IMR-90 (cell line): ENCODE results near the gene CCNYL1. TPM values are rescaled to one million over a fixed set of nuclear protein-coding genes. Genes with fewer than 3 reads are reported as not detected.

ENCODE experiments used
- ATAC-seq: fragments of 200-7000 bp; cut with Tn5 transposase; 2 replicates; pipeline ENCODE4 v1.9.1; 2020; ENCODE audit warnings: low read depth, mild to moderate bottlenecking, moderate library complexity
- BruUV-seq: library from RNA; stranded (reverse); fragments of 400-500 nt; replicated peaks from 2 replicates; lab custom pipeline; 2021; lab: Mats Ljungman, UMichigan
- CTCF ChIA-PET: fragments of 300-600 bp; formaldehyde crosslinking; extraction: SDS; loops from one replicate; lab custom pipeline; 2021; ENCODE audit warnings: antibody characterized with exemption; lab: Yijun Ruan, JAX
- POLR2A ChIA-PET: fragments of 300-600 bp; sonication (Branson Sonifier 250); formaldehyde crosslinking; loops from one replicate; lab custom pipeline; 2022; ENCODE audit warnings: antibody characterized with exemption; ENCODE audit not compliant: unreplicated experiment; lab: Charles Lee
- DNase-seq: peaks from one replicate; pipeline ENCODE4 v3.0.0; 2013
- H2AFZ ChIP-seq: replicated peaks from 2 replicates; pipeline ENCODE3; 2013; ENCODE audit warnings: low read length, mild to moderate bottlenecking; ENCODE audit not compliant: poor library complexity
- H2AK5ac ChIP-seq: 2 replicates; pipeline ENCODE4 v1.6.1; 2013; ENCODE audit warnings: low read depth, low read length, inconsistent platforms
- H2AK9ac ChIP-seq: replicated peaks from 2 replicates; pipeline ENCODE3; 2013; ENCODE audit warnings: mild to moderate bottlenecking, low read depth, low read length, moderate library complexity; ENCODE audit not compliant: poor library complexity
- H2BK120ac ChIP-seq: 2 replicates; pipeline ENCODE4 v1.6.1; 2013; ENCODE audit warnings: low read depth, low read length, inconsistent platforms
- H2BK15ac ChIP-seq: 3 replicates; pipeline ENCODE4 v1.6.1; 2013; ENCODE audit warnings: low read depth, low read length, inconsistent platforms
- H2BK20ac ChIP-seq: 2 replicates; pipeline ENCODE4 v1.6.1; 2013; ENCODE audit warnings: low read depth, mild to moderate bottlenecking, inconsistent platforms, low read length, moderate library complexity
- H2BK5ac ChIP-seq: 2 replicates; pipeline ENCODE4 v1.6.1; 2013; ENCODE audit warnings: mild to moderate bottlenecking, low read depth, low read length, inconsistent platforms; ENCODE audit not compliant: poor library complexity, severe bottlenecking
- H3K14ac ChIP-seq: replicated peaks from 2 replicates; pipeline ENCODE4 v1.6.1; 2013; ENCODE audit warnings: low read depth, low read length, inconsistent platforms
- H3K18ac ChIP-seq: 2 replicates; pipeline ENCODE4 v1.6.1; 2013; ENCODE audit warnings: low read depth, low read length, control low read depth
- H3K23ac ChIP-seq: 2 replicates; pipeline ENCODE4 v1.6.1; 2013; ENCODE audit warnings: low read depth, low read length, inconsistent platforms
- H3K27ac ChIP-seq: 2 replicates; pipeline ENCODE4 v1.5.1; 2013; ENCODE audit warnings: mild to moderate bottlenecking, control low read depth, low read length; ENCODE audit not compliant: insufficient read depth
- H3K27me3 ChIP-seq: 2 replicates; pipeline ENCODE4 v1.6.1; 2013; ENCODE audit warnings: low read length; ENCODE audit not compliant: control insufficient read depth, insufficient read depth
- H3K36me3 ChIP-seq: 2 replicates; pipeline ENCODE4 v1.6.1; 2013; ENCODE audit warnings: low read length, mixed read lengths; ENCODE audit not compliant: control insufficient read depth, insufficient read depth
- H3K4ac ChIP-seq: 2 replicates; pipeline ENCODE4 v1.6.1; 2013; ENCODE audit warnings: low read depth, low read length, inconsistent platforms
- H3K4me1 ChIP-seq: 2 replicates; pipeline ENCODE4 v1.6.1; 2013; ENCODE audit warnings: low read length, mixed read lengths; ENCODE audit not compliant: control insufficient read depth, insufficient read depth
- H3K4me2 ChIP-seq: 2 replicates; pipeline ENCODE4 v1.6.1; 2013; ENCODE audit warnings: low read depth, mild to moderate bottlenecking, control low read depth, low read length, moderate library complexity
- H3K4me3 ChIP-seq: 2 replicates; pipeline ENCODE4 v1.5.1; 2013; ENCODE audit warnings: low read depth, mild to moderate bottlenecking, control low read depth, low read length, moderate library complexity; ENCODE audit not compliant: insufficient read depth
- H3K56ac ChIP-seq: 2 replicates; pipeline ENCODE4 v1.6.1; 2013; ENCODE audit warnings: low read length, inconsistent platforms; ENCODE audit not compliant: insufficient read depth; ENCODE audit errors: extremely low read depth
- H3K79me1 ChIP-seq, 2 experiments: 2 replicates each; pipeline ENCODE4 v1.6.1; 2013; ENCODE audit warnings: low read length in 2 of 2, inconsistent platforms in 1 of 2, low read depth in 1 of 2
- H3K9ac ChIP-seq: 2 replicates; pipeline ENCODE4 v1.6.1; 2013; ENCODE audit warnings: low read depth, low read length, control low read depth
- H3K9me1 ChIP-seq: 2 replicates; pipeline ENCODE4 v1.6.1; 2013; ENCODE audit warnings: low read length, inconsistent platforms; ENCODE audit not compliant: insufficient read depth
- H3K9me3 ChIP-seq: 2 replicates; pipeline ENCODE4 v1.6.1; 2013; ENCODE audit warnings: low read length; ENCODE audit not compliant: control insufficient read depth, insufficient read depth
- H4K20me1 ChIP-seq: 2 replicates; pipeline ENCODE4 v1.6.1; 2013; ENCODE audit warnings: low read length, inconsistent platforms; ENCODE audit not compliant: insufficient read depth
- H4K5ac ChIP-seq: 2 replicates; pipeline ENCODE4 v1.6.1; 2013; ENCODE audit warnings: mild to moderate bottlenecking, low read depth, low read length, control low read depth
- H4K8ac ChIP-seq, 2 experiments: 2 replicates each; pipeline ENCODE4 v1.6.1; 2013; ENCODE audit warnings: low read depth in 2 of 2, low read length in 2 of 2, control low read depth in 1 of 2, inconsistent platforms in 1 of 2
- H4K91ac ChIP-seq: 2 replicates; pipeline ENCODE4 v1.6.1; 2013; ENCODE audit warnings: low read depth, low read length, inconsistent platforms; ENCODE audit not compliant: insufficient read depth
- BHLHE40 ChIP-seq: fragments of 150-350 bp; IDR thresholded peaks from 2 replicates; pipeline ENCODE4 v1.6.1; 2016; ENCODE audit warnings: mild to moderate bottlenecking, low read depth, low read length
- CEBPB ChIP-seq: IDR thresholded peaks from 2 replicates; pipeline ENCODE4 v1.6.1; 2012; ENCODE audit warnings: low read depth, low read length, improper control_type of control experiment
- MAZ ChIP-seq: IDR thresholded peaks from 2 replicates; pipeline ENCODE4 v1.6.1; 2012; ENCODE audit warnings: low read depth, mild to moderate bottlenecking, low read length, improper control_type of control experiment, moderate library complexity, borderline replicate concordance
- MXI1 ChIP-seq: IDR thresholded peaks from 2 replicates; pipeline ENCODE4 v1.6.1; 2012; ENCODE audit warnings: low read depth, mild to moderate bottlenecking, low read length, moderate library complexity, borderline replicate concordance
- NFE2L2 ChIP-seq: fragments of 150-350 bp; IDR thresholded peaks from 2 replicates; pipeline ENCODE4 v1.6.1; 2016; ENCODE audit warnings: low read depth, mild to moderate bottlenecking, low read length
- POLR2A ChIP-seq: IDR thresholded peaks from 2 replicates; pipeline ENCODE4 v1.6.1; 2012; ENCODE audit warnings: mild to moderate bottlenecking, low read depth, low read length
- RAD21 ChIP-seq: IDR thresholded peaks from 2 replicates; pipeline ENCODE4 v1.6.1; 2012; ENCODE audit warnings: low read length, improper control_type of control experiment
- RFX5 ChIP-seq: IDR thresholded peaks from 2 replicates; pipeline ENCODE4 v1.8.0; 2012; ENCODE audit warnings: low read depth, mild to moderate bottlenecking, low read length, moderate library complexity
- SMC3 ChIP-seq: fragments of 150-350 bp; IDR thresholded peaks from 2 replicates; pipeline ENCODE4 v1.6.1; 2016; ENCODE audit warnings: low read depth, mild to moderate bottlenecking, antibody characterized with exemption, low read length, moderate library complexity
- WGBS, 2 experiments: methylation state at CpG; one replicate each; pipeline versions ENCODE4 v1.1.5 to v1.1.7; 2013; ENCODE audit warnings: missing lambda C conversion rate in 2 of 2; ENCODE audit not compliant: insufficient read length in 1 of 2; ENCODE audit errors: extremely low coverage in 2 of 2; 5-methylcytosine and 5-hydroxymethylcytosine counted together
- dilution Hi-C: fragments of 300-500 bp; cut with HindIII; formaldehyde crosslinking; loops from one replicate; pipeline ENCODE4 v1.14.3; 2018; ENCODE audit warnings: low sequenced_read_pairs; ENCODE audit not compliant: unreplicated experiment
- in situ Hi-C: fragments of 300-500 bp; cut with MboI; formaldehyde crosslinking; loops from 3 replicates; pipeline ENCODE4 v1.14.3; 2019; ENCODE audit warnings: low sequenced_read_pairs, inconsistent platforms, mixed read lengths
- intact Hi-C: fragments of 100-400 bp; cut with micrococcal nuclease; formaldehyde crosslinking; loops from 2 replicates; pipeline ENCODE4 v1.10.0; 2022
- polyA plus RNA-seq, 3 experiments: library from polyadenylated mRNA; depleted of rRNA; stranded (reverse); fragments of >200 nt; gene quantifications; 2 replicates each; pipeline ENCODE4 v1.2.3, GENCODE V29; 2012; ENCODE audit warnings: low replicate concordance in 1 of 3
- total RNA-seq: library from RNA; depleted of rRNA; stranded (reverse); fragments of >200 nt; gene quantifications from 2 replicates; pipeline ENCODE4 v1.2.3, GENCODE V29; 2012

CCNYL1 gene
- total and polyA plus RNA-seq, 2 of the 4 experiments (the other 2 are of a cell fraction), result 5.4 to 7.3 TPM

GRCh38 chr2:207754498-207755383, 43.3 kb downstream of the CCNYL1 start:
- dilution Hi-C loops (no loop called here), in situ Hi-C loops (no loop called here), intact Hi-C loops (no loop called here)
- Histone ChIP-seq H2AFZ (no peak overlapping the region), H2BK20ac (no peak overlapping the region), H3K4me2 (no peak overlapping the region), H3K4me1 (peaks cover 2% of the 10 kb centered on the region), H2AK5ac (no peak overlapping the region), H4K91ac (no peak overlapping the region), H3K79me1 (no peaks in the 10 kb centered on the region), H3K4ac (no peak overlapping the region), H3K36me3 (no peaks in the 10 kb centered on the region; the same call in none of the 2 replicates), H3K18ac (no peak overlapping the region), H3K9ac (no peak overlapping the region), H4K20me1 (no peaks in the 10 kb centered on the region), H4K5ac (no peak overlapping the region), H3K23ac (no peak overlapping the region), H4K8ac (no peak overlapping the region), H2AK9ac (no peak overlapping the region), H3K27me3 (no peaks in the 10 kb centered on the region), H3K56ac (no peak overlapping the region), H2BK5ac (no peak overlapping the region), H2BK120ac (no peak overlapping the region), H3K14ac (no peak overlapping the region), H3K9me3 (no peaks in the 10 kb centered on the region), H3K27ac (no peak overlapping the region), H3K9me1 (no peaks in the 10 kb centered on the region; the same call in 1 of the 2 replicates), H2BK15ac (no peak overlapping the region), H3K4me3 (no peak overlapping the region)
- CTCF ChIA-PET, result interaction anchor here (0.5 kb wide), 1 partner anchor 83 kb away, joined by 4 read pairs; no protein-coding TSS in a partner anchor
- TF ChIP-seq RFX5 (no peak), RAD21 (no peak), BHLHE40 (no peak), NFE2L2 (no peak), CEBPB (no peak), MXI1 (no peak), POLR2A (no peak), MAZ (no peak), SMC3 (no peak)
- POLR2A ChIA-PET, result no interaction called here
- no TSS peak for BruUV-seq
- DNase-seq (no peak), ATAC-seq (no peak)
- WGBS, 2 experiments, result 100% methylated on average over 1 of the region's 6 CpGs; no CpG with 5 or more reads in 1 of the 2 experiments
